ENCODE measurements around the gene CPAMD8. TPM values are rescaled to one million over a fixed set of nuclear protein-coding genes. Genes with fewer than 3 reads are reported as not detected.
"Not testable (repeated sequence)": the region's sequence is repeated elsewhere in the genome, so short reads cannot be mapped to it uniquely, and the experiment has no call there.

Gene CPAMD8
- total RNA-seq, 1 experiment from 2014 or later, result 19.8 TPM

- in situ Hi-C loops (cut with HindIII; ENCODE audit: low sequenced_read_pairs), result no loop called here
- no peak for DNase-seq (ENCODE audit: low spot score)
These were observed 139.0 kb downstream of the CPAMD8 start for GRCh38 chr19:16887353-16888265.

GRCh38 chr19:16886305-16886880, 140.2 kb downstream of the CPAMD8 start:
- no peak for DNase-seq (ENCODE audit: low spot score)
- in situ Hi-C loops (cut with HindIII; ENCODE audit: low sequenced_read_pairs), result no loop called here

GRCh38 chr19:16885166-16885565, 141.4 kb downstream of the CPAMD8 start:
- in situ Hi-C loops (cut with HindIII; ENCODE audit: low sequenced_read_pairs), result no loop called here
- DNase-seq (ENCODE audit: low spot score), result no peak

- DNase-seq (ENCODE audit: low spot score), result no peak
- in situ Hi-C loops (cut with HindIII; ENCODE audit: low sequenced_read_pairs), result no loop called here
These were observed 143.1 kb downstream of the CPAMD8 start for GRCh38 chr19:16883522-16883921.

GRCh38 chr19:16882146-16882545, 144.5 kb downstream of the CPAMD8 start:
- in situ Hi-C loops (cut with HindIII; ENCODE audit: low sequenced_read_pairs), result no loop called here
- DNase-seq (ENCODE audit: low spot score), result no peak

- in situ Hi-C loops (cut with HindIII; ENCODE audit: low sequenced_read_pairs), result no loop called here
- no peak for DNase-seq (ENCODE audit: low spot score)
These were observed 145.6 kb downstream of the CPAMD8 start for GRCh38 chr19:16880884-16881554.

GRCh38 chr19:16878181-16878965, 148.2 kb downstream of the CPAMD8 start:
- DNase-seq (ENCODE audit: low spot score), result no peak
- in situ Hi-C loops (cut with HindIII; ENCODE audit: low sequenced_read_pairs), result no loop called here

- in situ Hi-C loops (cut with HindIII; ENCODE audit: low sequenced_read_pairs), result no loop called here
- DNase-seq (ENCODE audit: low spot score), result no peak
These were observed 149.0 kb downstream of the CPAMD8 start for GRCh38 chr19:16877581-16877980.

GRCh38 chr19:16876904-16877361, 149.7 kb downstream of the CPAMD8 start:
- no peak for DNase-seq (ENCODE audit: low spot score)
- in situ Hi-C loops (cut with HindIII; ENCODE audit: low sequenced_read_pairs), result no loop called here

GRCh38 chr19:16875584-16876555, 150.7 kb downstream of the CPAMD8 start:
- in situ Hi-C loops (cut with HindIII; ENCODE audit: low sequenced_read_pairs), result no loop called here
- DNase-seq (ENCODE audit: low spot score), result no peak

- in situ Hi-C loops (cut with HindIII; ENCODE audit: low sequenced_read_pairs); DNase-seq (ENCODE audit: low spot score): not testable (repeated sequence)
These were observed 151.7 kb downstream of the CPAMD8 start for GRCh38 chr19:16874978-16875299.

GRCh38 chr19:16874250-16874977, 152.2 kb downstream of the CPAMD8 start:
- in situ Hi-C loops (cut with HindIII; ENCODE audit: low sequenced_read_pairs), result no loop called here
- DNase-seq (ENCODE audit: low spot score), result no peak

- no peak for DNase-seq (ENCODE audit: low spot score)
- in situ Hi-C loops (cut with HindIII; ENCODE audit: low sequenced_read_pairs), result no loop called here
These were observed 153.0 kb downstream of the CPAMD8 start for GRCh38 chr19:16873594-16873993.

GRCh38 chr19:16872728-16873127, 153.9 kb downstream of the CPAMD8 start:
- no peak for DNase-seq (ENCODE audit: low spot score)
- in situ Hi-C loops (cut with HindIII; ENCODE audit: low sequenced_read_pairs), result no loop called here

GRCh38 chr19:16871871-16872270, 154.7 kb downstream of the CPAMD8 start:
- in situ Hi-C loops (cut with HindIII; ENCODE audit: low sequenced_read_pairs), result no loop called here

GRCh38 chr19:16869331-16869972, 157.2 kb downstream of the CPAMD8 start:
- in situ Hi-C loops (cut with HindIII; ENCODE audit: low sequenced_read_pairs), result loop anchor here (10.0 kb wide), 1 partner anchor 75 kb away; no protein-coding TSS in a partner anchor

More at GRCh38 chr19:16871871-16872270, 154.7 kb downstream of the CPAMD8 start:
- no peak for DNase-seq (ENCODE audit: low spot score)

More at GRCh38 chr19:16869331-16869972, 157.2 kb downstream of the CPAMD8 start:
- no peak for DNase-seq (ENCODE audit: low spot score)
